Heart left ventricle (tissue), 13 donors: ENCODE data around the gene DHRS3.

Experiments
- POLR2A ChIP-seq, 2 donors: fragments of 450-650 bp; IDR thresholded peaks; one replicate each; pipeline ENCODE4 v1.6.1; 2017; ENCODE audit warnings: antibody characterized with exemption in 2 of 2, mild to moderate bottlenecking in 2 of 2, moderate library complexity in 2 of 2
- TF ChIP-seq, protein P1 (sequence below), 12 donors: fragments of 200-600 bp; sonication (generic) in 4 of 12; IDR thresholded peaks; one replicate each; pipeline versions ENCODE4 v1.5.0 to v1.8.0; 2018 to 2022; ENCODE audit warnings: antibody characterized with exemption in 12 of 12, mild to moderate bottlenecking in 5 of 12
- donor health status: ischemic (EF 13 %, LVEDD 7.1; RV severe dilation, severe dysfunction).
- donor health status: DM: no; HTN: yes; CAD: no.
- donor health status: DM: no; HTN: no; CAD: no.
- donor health status: ischemic (EF 25% LVEDD 6.9; RV normal size, moderate dysfunction).
- donor health status: ischemic (EF 25% LVEDD 5.7; RV mildly dilated, moderate dysfunction).
- donor health status: ischemic (EF 35%, LVEDD 5.7; RV mildly dilated, moderate dysfunction).
- donor health status: nonischemic (EF 11% LVEDD 7.7; RV severe dilation, severe dysfunction).
- donor health status: DM: yes; HTN: yes; CAD: no.
- donor health status: PGD.
- donor health status: ischemic (EF 29% LVEDD 5.4; RV normal size, mild dysfunction).
- donor health status: nonischemic (EF 23%, LVEDD 6.1; RV moderate dilation, normal function).

DNA sequence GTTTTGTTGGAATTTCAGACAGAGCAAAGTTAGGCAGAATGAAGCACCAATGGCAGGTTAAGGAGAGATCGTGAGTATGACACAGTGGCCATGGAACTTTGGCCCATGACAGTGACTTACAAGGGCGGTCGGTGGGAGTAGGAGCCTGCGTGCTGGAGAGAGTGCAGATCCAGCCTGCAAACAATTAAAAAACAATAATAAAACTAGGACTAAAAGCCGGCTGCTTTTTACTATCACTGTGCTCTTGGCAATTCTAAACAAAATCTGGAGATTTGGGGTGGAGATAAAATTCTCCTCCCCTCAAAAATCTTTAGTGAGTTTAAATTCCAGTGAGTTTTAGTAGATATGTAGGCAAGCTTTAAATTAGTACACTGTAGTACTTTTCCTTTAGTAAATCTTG, 96.9 kb downstream of the DHRS3 start:
- TF ChIP-seq, protein P1, sequence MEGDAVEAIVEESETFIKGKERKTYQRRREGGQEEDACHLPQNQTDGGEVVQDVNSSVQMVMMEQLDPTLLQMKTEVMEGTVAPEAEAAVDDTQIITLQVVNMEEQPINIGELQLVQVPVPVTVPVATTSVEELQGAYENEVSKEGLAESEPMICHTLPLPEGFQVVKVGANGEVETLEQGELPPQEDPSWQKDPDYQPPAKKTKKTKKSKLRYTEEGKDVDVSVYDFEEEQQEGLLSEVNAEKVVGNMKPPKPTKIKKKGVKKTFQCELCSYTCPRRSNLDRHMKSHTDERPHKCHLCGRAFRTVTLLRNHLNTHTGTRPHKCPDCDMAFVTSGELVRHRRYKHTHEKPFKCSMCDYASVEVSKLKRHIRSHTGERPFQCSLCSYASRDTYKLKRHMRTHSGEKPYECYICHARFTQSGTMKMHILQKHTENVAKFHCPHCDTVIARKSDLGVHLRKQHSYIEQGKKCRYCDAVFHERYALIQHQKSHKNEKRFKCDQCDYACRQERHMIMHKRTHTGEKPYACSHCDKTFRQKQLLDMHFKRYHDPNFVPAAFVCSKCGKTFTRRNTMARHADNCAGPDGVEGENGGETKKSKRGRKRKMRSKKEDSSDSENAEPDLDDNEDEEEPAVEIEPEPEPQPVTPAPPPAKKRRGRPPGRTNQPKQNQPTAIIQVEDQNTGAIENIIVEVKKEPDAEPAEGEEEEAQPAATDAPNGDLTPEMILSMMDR (IDR thresholded peaks at IDR 0.05) = no peak
- TF ChIP-seq POLR2A (IDR thresholded peaks at IDR 0.05) = no peak
